A673 (cell line): ENCODE data around the gene UBE2J2.

Source experiments
- EZH2 ChIP-seq: fragments of 200-600 bp; sonication (generic); IDR thresholded peaks from 2 replicates; pipeline ENCODE4 v1.6.1; 2017; ENCODE audit warnings: borderline replicate concordance, low read depth, mild to moderate bottlenecking, mixed read lengths, antibody characterized with exemption, low read length; ENCODE audit not compliant: poor library complexity, severe bottlenecking
- TF ChIP-seq, protein P1 (sequence below): fragments of 300-800, 200-600 bp; sonication (generic); conservative IDR thresholded peaks from 2 replicates; pipeline ENCODE4 v1.5.1; 2017; ENCODE audit warnings: low read depth, mild to moderate bottlenecking, antibody characterized with exemption, low read length, moderate library complexity, mixed read lengths

DNA sequence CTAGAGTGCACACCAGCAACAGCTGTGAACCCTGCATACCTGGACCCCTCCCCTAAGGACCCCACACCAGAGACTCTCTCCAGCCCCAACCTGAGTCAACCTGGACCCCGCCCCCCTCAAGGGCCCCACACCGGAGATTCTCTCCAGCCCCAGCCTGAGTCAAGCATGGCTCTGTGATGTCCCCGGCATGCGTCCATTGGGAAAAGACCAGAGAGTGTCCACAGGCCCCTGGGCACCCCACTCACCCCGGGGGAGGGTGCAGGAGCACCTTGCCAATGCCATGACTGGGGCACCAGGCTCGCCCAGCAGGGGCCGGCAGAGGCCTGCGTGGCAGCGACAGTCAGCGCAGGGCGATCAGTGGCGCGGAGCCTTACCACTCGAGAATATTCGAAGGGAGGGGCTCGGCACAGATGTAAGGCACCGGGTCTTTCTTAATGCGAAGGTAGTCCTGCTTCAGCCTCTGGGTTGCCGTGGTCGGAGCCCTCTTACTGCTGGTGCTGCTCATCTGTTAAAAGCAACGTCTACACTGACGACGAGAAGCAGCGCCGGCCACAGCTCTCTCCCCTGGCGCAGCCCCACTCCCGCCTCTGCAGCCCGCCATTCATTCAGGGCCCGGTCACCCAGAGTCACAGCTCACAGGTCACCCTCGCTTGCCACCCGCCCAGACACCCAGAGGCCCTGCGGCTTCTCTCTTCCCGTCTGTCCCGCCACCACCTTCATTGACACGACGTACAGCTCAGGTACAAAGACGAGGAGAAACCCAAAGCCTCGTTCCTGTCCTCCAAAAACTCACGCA, 6.0 kb downstream of the UBE2J2 start:
- TF ChIP-seq, protein P1, sequence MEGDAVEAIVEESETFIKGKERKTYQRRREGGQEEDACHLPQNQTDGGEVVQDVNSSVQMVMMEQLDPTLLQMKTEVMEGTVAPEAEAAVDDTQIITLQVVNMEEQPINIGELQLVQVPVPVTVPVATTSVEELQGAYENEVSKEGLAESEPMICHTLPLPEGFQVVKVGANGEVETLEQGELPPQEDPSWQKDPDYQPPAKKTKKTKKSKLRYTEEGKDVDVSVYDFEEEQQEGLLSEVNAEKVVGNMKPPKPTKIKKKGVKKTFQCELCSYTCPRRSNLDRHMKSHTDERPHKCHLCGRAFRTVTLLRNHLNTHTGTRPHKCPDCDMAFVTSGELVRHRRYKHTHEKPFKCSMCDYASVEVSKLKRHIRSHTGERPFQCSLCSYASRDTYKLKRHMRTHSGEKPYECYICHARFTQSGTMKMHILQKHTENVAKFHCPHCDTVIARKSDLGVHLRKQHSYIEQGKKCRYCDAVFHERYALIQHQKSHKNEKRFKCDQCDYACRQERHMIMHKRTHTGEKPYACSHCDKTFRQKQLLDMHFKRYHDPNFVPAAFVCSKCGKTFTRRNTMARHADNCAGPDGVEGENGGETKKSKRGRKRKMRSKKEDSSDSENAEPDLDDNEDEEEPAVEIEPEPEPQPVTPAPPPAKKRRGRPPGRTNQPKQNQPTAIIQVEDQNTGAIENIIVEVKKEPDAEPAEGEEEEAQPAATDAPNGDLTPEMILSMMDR = no peak
- no peak for TF ChIP-seq EZH2
